ENCODE results near the gene TAMM41. TPM values are rescaled to one million over a fixed set of nuclear protein-coding genes. Genes with fewer than 3 reads are reported as not detected.

TAMM41 gene
- total and polyA plus RNA-seq, 10 of the 15 experiments (the other 5 are each of a cell fraction or from before 2014, with no cell fraction given), result 10.4 to 36.6 (median 18.3) TPM

GRCh38 chr3:11814663-11815062, 32.0 kb downstream of the TAMM41 start:
- ChIA-PET SMC1A (ENCODE audit: uncharacterized antibody, unreplicated experiment) (no interaction called here), RAD21 (ENCODE audit: unreplicated experiment) (no interaction called here), POLR2A (no interaction called here), CTCF (interaction anchor here (0.6 to 3.5 kb wide), 4 partner anchors 11 to 722 kb away, joined by 3 to 20 read pairs (median 4); no protein-coding TSS in a partner anchor)
- in situ Hi-C loops (cut with MboI), result no loop called here
- Histone ChIP-seq H3K36me3 (ENCODE audit: control insufficient read depth in 2 of 2, insufficient read depth in 2 of 2, low read length in 1 of 2) (peaks cover 4 to 25% of the 10 kb centered on the region in 2 experiments), H3K4me3 (no peak overlapping the region), H3K4me2 (ENCODE audit: control insufficient read depth, insufficient read depth) (no peak overlapping the region), H3K27me3 (replicated peaks in 1 of 2; ENCODE audit: control insufficient read depth in 2 of 2, insufficient read depth in 2 of 2, low read length in 1 of 2) (no peaks in the 10 kb centered on the region), H3K79me2 (ENCODE audit: control insufficient read depth, insufficient read depth, low read length) (no peaks in the 10 kb centered on the region), H3K4me1 (ENCODE audit: control insufficient read depth, insufficient read depth, low read length) (no peaks in the 10 kb centered on the region), H3K9ac (ENCODE audit: control insufficient read depth, insufficient read depth, low read length) (no peak overlapping the region), H2AFZ (ENCODE audit: control insufficient read depth, low read depth, low read length) (no peak overlapping the region), H3K27ac (ENCODE audit: control insufficient read depth, insufficient read depth) (no peak overlapping the region), H4K20me1 (ENCODE audit: control insufficient read depth, insufficient read depth) (no peaks in the 10 kb centered on the region), H3K9me3 (replicated peaks; ENCODE audit: control insufficient read depth, insufficient read depth, low read length) (no peaks in the 10 kb centered on the region)
- no TSS peak for BruUV-seq (replicated peaks)
- no peak for DNase-seq (ENCODE audit: low read depth, low spot score)
- intact Hi-C loops (cut with micrococcal nuclease; ENCODE audit: unreplicated experiment), result no loop called here
- 98% methylated on average over 6 of the region's 6 CpGs for WGBS (ENCODE audit: insufficient coverage, insufficient replicate concordance, low lambda C conversion rate, missing lambda C conversion rate)
- TF ChIP-seq FOS (IDR thresholded peaks at IDR 0.05; ENCODE audit: borderline replicate concordance, extremely low read depth, insufficient read length), result no peak
- TF ChIP-seq ZBED1 (IDR thresholded peaks at IDR 0.05; ENCODE audit: borderline replicate concordance), result no peak
- TF ChIP-seq EED (IDR thresholded peaks at IDR 0.05; ENCODE audit: low read depth), result no peak
- TF ChIP-seq E2F4 (IDR thresholded peaks at IDR 0.05; ENCODE audit: low read depth, low read length), result no peak
- no peak for TF ChIP-seq MXI1 (IDR thresholded peaks at IDR 0.05; ENCODE audit: low read depth, low read length)
- TF ChIP-seq CEBPB (IDR thresholded peaks at IDR 0.05; ENCODE audit: borderline replicate concordance in 1 of 2, low read depth in 2 of 2, low read length in 2 of 2), result no peak
- no peak for TF ChIP-seq GABPA (IDR thresholded peaks at IDR 0.05; ENCODE audit: low read depth)
- no peak for TF ChIP-seq IRF3 (IDR thresholded peaks at IDR 0.05)
- no peak for TF ChIP-seq CUX1 (IDR thresholded peaks at IDR 0.05; ENCODE audit: insufficient replicate concordance, low read depth, low read length)
- TF ChIP-seq KDM1A (IDR thresholded peaks at IDR 0.05; ENCODE audit: borderline replicate concordance), result no peak
- no peak for TF ChIP-seq CBX5 (IDR thresholded peaks at IDR 0.05; ENCODE audit: low read depth)
- no peak for TF ChIP-seq CREM (IDR thresholded peaks at IDR 0.05; ENCODE audit: low read depth)
- no peak for FAIRE-seq
- no peak for ATAC-seq

Measured in GM12878 (cell line).